K562 (cell line): ENCODE measurements around the gene CCDC174. TPM values are rescaled to one million over a fixed set of nuclear protein-coding genes. Genes with fewer than 3 reads are reported as not detected.

Experiments
- FOXK1 ChIP-seq: sonication (generic); formaldehyde crosslinking; IDR thresholded peaks from 2 replicates; pipeline ENCODE4 v1.8.0; 2022; ENCODE audit warnings: missing genetic modification reagents, mild to moderate bottlenecking, borderline replicate concordance
- GATAD2B ChIP-seq: fragments of 450-650 bp; IDR thresholded peaks from 2 replicates; pipeline ENCODE4 v1.6.1; 2017; ENCODE audit warnings: mild to moderate bottlenecking, borderline replicate concordance
- HDAC1 ChIP-seq, 2 experiments: fragments of 450-650 bp; IDR thresholded peaks; 2 replicates each; pipeline ENCODE4 v1.6.1; 2016 to 2017; ENCODE audit warnings: inconsistent platforms in 1 of 2, mild to moderate bottlenecking in 1 of 2, moderate library complexity in 1 of 2
- HMG20B ChIP-seq: fragments of 250-450 bp; sonication (Bioruptor Pico); IDR thresholded peaks from 2 replicates; pipeline ENCODE4 v1.5.0; 2021; ENCODE audit warnings: mild to moderate bottlenecking
- RB1 ChIP-seq: fragments of 450-650 bp; IDR thresholded peaks from 2 replicates; pipeline ENCODE4 v1.6.1; 2017; ENCODE audit warnings: low read depth, mild to moderate bottlenecking
- SMARCB1 ChIP-seq: IDR thresholded peaks from 2 replicates; pipeline ENCODE4 v1.6.1; 2011; ENCODE audit warnings: improper control_type of control experiment, low read depth; ENCODE audit not compliant: insufficient read length
- SRSF3 ChIP-seq: fragments of 200-400 bp; formaldehyde crosslinking; IDR thresholded peaks from 2 replicates; pipeline ENCODE4 v1.6.1; 2016; ENCODE audit warnings: mild to moderate bottlenecking, low read length, moderate library complexity; ENCODE audit not compliant: insufficient read depth
- STAT5A ChIP-seq: IDR thresholded peaks from 2 replicates; pipeline ENCODE4 v1.6.1; 2012; ENCODE audit warnings: low read length, inconsistent platforms, borderline replicate concordance
- WHSC1 ChIP-seq: IDR thresholded peaks from one replicate; pipeline ENCODE4 v1.6.1; 2012; ENCODE audit warnings: low read length, control low read depth, inconsistent platforms
- polyA plus RNA-seq, 8 experiments: library from polyadenylated mRNA; depleted of rRNA in 4 of 8; stranded (reverse) in 5 of 8; unstranded in 3 of 8; fragments of >200 nt; fragmentation: Nextera tagmentation in 2 of 8; fragmentation: Illumina TruSeq in 1 of 8; extraction: Ambion mirVana in 2 of 8; extraction: Trizol in 1 of 8; gene quantifications; 2 replicates each; pipeline versions ENCODE4 v1.2.1 to v1.2.3, GENCODE V29; 2011 to 2014; ENCODE audit warnings: inconsistent platforms in 1 of 8, missing spikeins in 1 of 8
- total RNA-seq, 7 experiments: library from RNA; depleted of rRNA in 6 of 7; stranded (reverse); fragments of >200 nt in 6 of 7; fragmentation: Illumina TruSeq in 2 of 7; extraction: Trizol in 2 of 7; gene quantifications; 2 replicates each; pipeline versions ENCODE4 v1.2.1 to v1.2.3, GENCODE V29; 2011 to 2021; ENCODE audit warnings: low replicate concordance in 1 of 7
- TF ChIP-seq, protein P1 (sequence below), 2 experiments: fragments of 450-650 bp in 1 of 2; sonication (generic) in 1 of 2; formaldehyde crosslinking in 1 of 2; IDR thresholded peaks; 2 replicates each; pipeline versions ENCODE4 v1.7.1 to v1.9.0; 2016 to 2022; ENCODE audit warnings: inconsistent platforms in 1 of 2, mild to moderate bottlenecking in 1 of 2, missing genetic modification reagents in 1 of 2
- TF ChIP-seq, protein P2 (sequence below): fragments of 450-650 bp; IDR thresholded peaks from 2 replicates; pipeline ENCODE4 v1.6.1; 2016; ENCODE audit warnings: borderline replicate concordance

Gene CCDC174
- total and polyA plus RNA-seq, 9 of the 15 experiments (the other 6 are each of a cell fraction or from before 2014, with no cell fraction given): 7.4 to 41.0 (median 28.5) TPM

DNA sequence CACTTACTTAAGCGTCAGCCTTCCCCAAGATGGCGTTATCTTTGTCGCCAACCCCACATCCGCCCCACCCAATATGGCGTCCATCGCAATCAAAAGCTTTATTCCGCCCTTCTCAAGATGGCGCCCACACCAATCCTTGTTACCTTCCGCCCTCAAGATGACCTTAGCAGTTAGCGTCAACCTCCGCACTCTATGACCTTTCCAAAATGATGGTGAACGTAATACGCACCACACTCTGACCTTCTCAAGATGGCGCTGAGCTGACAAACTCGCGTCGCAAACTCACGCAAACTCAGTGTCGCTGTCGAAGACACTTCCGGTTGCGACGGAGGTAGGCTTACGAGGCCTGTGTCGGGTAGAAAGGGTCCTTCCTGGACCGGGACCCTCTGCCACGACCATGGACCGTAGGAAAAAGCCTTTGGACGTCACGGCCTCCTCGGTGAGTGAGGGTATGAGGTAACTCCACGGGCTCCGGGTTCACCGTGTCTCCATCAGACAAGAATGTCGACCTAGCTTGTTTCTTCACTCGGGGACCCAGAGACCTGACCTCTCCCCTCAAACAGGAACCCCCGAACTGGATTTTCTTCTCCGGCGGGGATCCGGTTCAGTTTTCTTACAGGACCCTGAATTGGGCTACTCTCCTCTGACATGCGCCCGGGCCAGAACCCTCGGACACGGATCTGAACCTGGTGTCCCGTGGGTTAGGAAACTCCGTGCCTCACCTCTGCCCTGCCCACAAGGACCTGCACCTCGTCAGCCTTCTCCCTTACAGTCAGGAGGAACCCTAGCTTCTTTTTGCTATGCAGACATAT lies at the start of gene CCDC174 (continued):
- TF ChIP-seq, protein P1, sequence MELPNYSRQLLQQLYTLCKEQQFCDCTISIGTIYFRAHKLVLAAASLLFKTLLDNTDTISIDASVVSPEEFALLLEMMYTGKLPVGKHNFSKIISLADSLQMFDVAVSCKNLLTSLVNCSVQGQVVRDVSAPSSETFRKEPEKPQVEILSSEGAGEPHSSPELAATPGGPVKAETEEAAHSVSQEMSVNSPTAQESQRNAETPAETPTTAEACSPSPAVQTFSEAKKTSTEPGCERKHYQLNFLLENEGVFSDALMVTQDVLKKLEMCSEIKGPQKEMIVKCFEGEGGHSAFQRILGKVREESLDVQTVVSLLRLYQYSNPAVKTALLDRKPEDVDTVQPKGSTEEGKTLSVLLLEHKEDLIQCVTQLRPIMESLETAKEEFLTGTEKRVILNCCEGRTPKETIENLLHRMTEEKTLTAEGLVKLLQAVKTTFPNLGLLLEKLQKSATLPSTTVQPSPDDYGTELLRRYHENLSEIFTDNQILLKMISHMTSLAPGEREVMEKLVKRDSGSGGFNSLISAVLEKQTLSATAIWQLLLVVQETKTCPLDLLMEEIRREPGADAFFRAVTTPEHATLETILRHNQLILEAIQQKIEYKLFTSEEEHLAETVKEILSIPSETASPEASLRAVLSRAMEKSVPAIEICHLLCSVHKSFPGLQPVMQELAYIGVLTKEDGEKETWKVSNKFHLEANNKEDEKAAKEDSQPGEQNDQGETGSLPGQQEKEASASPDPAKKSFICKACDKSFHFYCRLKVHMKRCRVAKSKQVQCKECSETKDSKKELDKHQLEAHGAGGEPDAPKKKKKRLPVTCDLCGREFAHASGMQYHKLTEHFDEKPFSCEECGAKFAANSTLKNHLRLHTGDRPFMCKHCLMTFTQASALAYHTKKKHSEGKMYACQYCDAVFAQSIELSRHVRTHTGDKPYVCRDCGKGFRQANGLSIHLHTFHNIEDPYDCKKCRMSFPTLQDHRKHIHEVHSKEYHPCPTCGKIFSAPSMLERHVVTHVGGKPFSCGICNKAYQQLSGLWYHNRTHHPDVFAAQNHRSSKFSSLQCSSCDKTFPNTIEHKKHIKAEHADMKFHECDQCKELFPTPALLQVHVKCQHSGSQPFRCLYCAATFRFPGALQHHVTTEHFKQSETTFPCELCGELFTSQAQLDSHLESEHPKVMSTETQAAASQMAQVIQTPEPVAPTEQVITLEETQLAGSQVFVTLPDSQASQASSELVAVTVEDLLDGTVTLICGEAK (IDR thresholded peaks at IDR 0.05): peak; percentile 97
- TF ChIP-seq, protein P1 (CRISPR knock-in tag; IDR thresholded peaks at IDR 0.05): no peak
- TF ChIP-seq SMARCB1 (no peak), GATAD2B (peak; percentile 54; the same call in 1 of the 2 replicates), WHSC1 (no peak), STAT5A (no peak), RB1 (peak; percentile 72; the same call in 1 of the 2 replicates), SRSF3 (peak; percentile 79; the same call in 1 of the 2 replicates), HDAC1 (IDR thresholded peaks at IDR 0.05) (peak in 1 of 2 experiments; percentile 87; a peak in 1 of 4 replicates), FOXK1 (CRISPR knock-in tag) (peak; percentile 96), HMG20B (CRISPR knock-in tag) (no peak)
- TF ChIP-seq, protein P2, sequence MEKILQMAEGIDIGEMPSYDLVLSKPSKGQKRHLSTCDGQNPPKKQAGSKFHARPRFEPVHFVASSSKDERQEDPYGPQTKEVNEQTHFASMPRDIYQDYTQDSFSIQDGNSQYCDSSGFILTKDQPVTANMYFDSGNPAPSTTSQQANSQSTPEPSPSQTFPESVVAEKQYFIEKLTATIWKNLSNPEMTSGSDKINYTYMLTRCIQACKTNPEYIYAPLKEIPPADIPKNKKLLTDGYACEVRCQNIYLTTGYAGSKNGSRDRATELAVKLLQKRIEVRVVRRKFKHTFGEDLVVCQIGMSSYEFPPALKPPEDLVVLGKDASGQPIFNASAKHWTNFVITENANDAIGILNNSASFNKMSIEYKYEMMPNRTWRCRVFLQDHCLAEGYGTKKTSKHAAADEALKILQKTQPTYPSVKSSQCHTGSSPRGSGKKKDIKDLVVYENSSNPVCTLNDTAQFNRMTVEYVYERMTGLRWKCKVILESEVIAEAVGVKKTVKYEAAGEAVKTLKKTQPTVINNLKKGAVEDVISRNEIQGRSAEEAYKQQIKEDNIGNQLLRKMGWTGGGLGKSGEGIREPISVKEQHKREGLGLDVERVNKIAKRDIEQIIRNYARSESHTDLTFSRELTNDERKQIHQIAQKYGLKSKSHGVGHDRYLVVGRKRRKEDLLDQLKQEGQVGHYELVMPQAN: peak; percentile 60; the same call in 1 of the 2 replicates
